NB4 (cell line): ENCODE measurements around the gene C6orf52.

Source experiments
- MYC ChIP-seq: IDR thresholded peaks from 2 replicates; pipeline ENCODE4 v1.6.1; 2011; ENCODE audit warnings: low read depth, low read length
- POLR2A ChIP-seq: IDR thresholded peaks from 2 replicates; pipeline ENCODE4 v1.6.1; 2011; ENCODE audit warnings: mild to moderate bottlenecking; ENCODE audit not compliant: insufficient read length; ENCODE audit errors: extremely low read depth
- TF ChIP-seq, protein P1 (sequence below): IDR thresholded peaks from 2 replicates; pipeline ENCODE4 v1.6.1; 2011; ENCODE audit warnings: low read depth, low read length
- TF ChIP-seq, protein P2 (sequence below): IDR thresholded peaks from one replicate; pipeline ENCODE4 v1.5.1; 2012; ENCODE audit warnings: low read depth, low read length

- TF ChIP-seq, protein P1, sequence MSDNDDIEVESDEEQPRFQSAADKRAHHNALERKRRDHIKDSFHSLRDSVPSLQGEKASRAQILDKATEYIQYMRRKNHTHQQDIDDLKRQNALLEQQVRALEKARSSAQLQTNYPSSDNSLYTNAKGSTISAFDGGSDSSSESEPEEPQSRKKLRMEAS = no peak
- TF ChIP-seq, protein P2, sequence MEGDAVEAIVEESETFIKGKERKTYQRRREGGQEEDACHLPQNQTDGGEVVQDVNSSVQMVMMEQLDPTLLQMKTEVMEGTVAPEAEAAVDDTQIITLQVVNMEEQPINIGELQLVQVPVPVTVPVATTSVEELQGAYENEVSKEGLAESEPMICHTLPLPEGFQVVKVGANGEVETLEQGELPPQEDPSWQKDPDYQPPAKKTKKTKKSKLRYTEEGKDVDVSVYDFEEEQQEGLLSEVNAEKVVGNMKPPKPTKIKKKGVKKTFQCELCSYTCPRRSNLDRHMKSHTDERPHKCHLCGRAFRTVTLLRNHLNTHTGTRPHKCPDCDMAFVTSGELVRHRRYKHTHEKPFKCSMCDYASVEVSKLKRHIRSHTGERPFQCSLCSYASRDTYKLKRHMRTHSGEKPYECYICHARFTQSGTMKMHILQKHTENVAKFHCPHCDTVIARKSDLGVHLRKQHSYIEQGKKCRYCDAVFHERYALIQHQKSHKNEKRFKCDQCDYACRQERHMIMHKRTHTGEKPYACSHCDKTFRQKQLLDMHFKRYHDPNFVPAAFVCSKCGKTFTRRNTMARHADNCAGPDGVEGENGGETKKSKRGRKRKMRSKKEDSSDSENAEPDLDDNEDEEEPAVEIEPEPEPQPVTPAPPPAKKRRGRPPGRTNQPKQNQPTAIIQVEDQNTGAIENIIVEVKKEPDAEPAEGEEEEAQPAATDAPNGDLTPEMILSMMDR = no peak
- no peak for TF ChIP-seq POLR2A
- no peak for TF ChIP-seq MYC
Observed at GRCh38 chr6:10621847-10622246, 72.6 kb downstream of the C6orf52 start.
